Keratinocyte (primary cell): ENCODE results near the gene TMEM205. TPM values are rescaled to one million over a fixed set of nuclear protein-coding genes. Genes with fewer than 3 reads are reported as not detected.

Experiments
- DNase-seq: peaks from one replicate; pipeline ENCODE4 v3.0.0-alpha.2; 2011; ENCODE audit warnings: low read depth, missing footprints, low spot score
- FAIRE-seq: peaks from 2 replicates; lab custom pipeline; 2011; peaks lifted over from hg19 to GRCh38; lab: Jason Lieb, UNC
- H2AFZ ChIP-seq: 2 replicates; pipeline ENCODE4 v1.6.0; 2012; ENCODE audit warnings: low read length, control low read depth, inconsistent platforms; ENCODE audit not compliant: control insufficient read depth
- H3K27ac ChIP-seq: 2 replicates; pipeline ENCODE4 v1.5.1; 2011; ENCODE audit warnings: low read length; ENCODE audit not compliant: control insufficient read depth, insufficient read depth
- H3K27me3 ChIP-seq: 3 replicates; pipeline ENCODE4 v1.6.0; 2011; ENCODE audit warnings: low read length; ENCODE audit not compliant: control insufficient read depth, insufficient read depth; ENCODE audit errors: extremely low read depth
- H3K36me3 ChIP-seq, 2 experiments: 2 replicates in 1 of 2; 3 replicates in 1 of 2; pipeline ENCODE4 v1.5.1; 2011; ENCODE audit warnings: low read length in 2 of 2, mild to moderate bottlenecking in 1 of 2; ENCODE audit not compliant: control insufficient read depth in 2 of 2, insufficient read depth in 2 of 2; ENCODE audit errors: extremely low read depth in 1 of 2
- H3K4me1 ChIP-seq: 3 replicates; pipeline ENCODE4 v1.5.1; 2011; ENCODE audit warnings: low read length; ENCODE audit not compliant: control insufficient read depth, insufficient read depth; ENCODE audit errors: extremely low read depth
- H3K4me2 ChIP-seq: 3 replicates; pipeline ENCODE4 v1.6.0; 2011; ENCODE audit warnings: low read depth, low read length; ENCODE audit not compliant: control insufficient read depth, insufficient read depth; ENCODE audit errors: extremely low read depth
- H3K4me3 ChIP-seq, 3 experiments: fragments of 200-600 bp in 1 of 3; sonication (generic) in 1 of 3; 2 replicates in 2 of 3; 3 replicates in 1 of 3; pipeline ENCODE4 v1.5.1; 2011 to 2016; ENCODE audit warnings: low read length in 3 of 3, mild to moderate bottlenecking in 3 of 3, control low read depth in 2 of 3, inconsistent platforms in 1 of 3, low read depth in 1 of 3, mixed read lengths in 1 of 3, mixed run types in 1 of 3, moderate library complexity in 1 of 3; ENCODE audit not compliant: control insufficient read depth in 2 of 3, insufficient read depth in 2 of 3; ENCODE audit errors: extremely low read depth in 1 of 3
- H3K79me2 ChIP-seq: 2 replicates; pipeline ENCODE4 v1.6.0; 2012; ENCODE audit warnings: low read length; ENCODE audit not compliant: control insufficient read depth, insufficient read depth
- H3K9ac ChIP-seq: 3 replicates; pipeline ENCODE4 v1.6.0; 2011; ENCODE audit warnings: low read length; ENCODE audit not compliant: control insufficient read depth, insufficient read depth; ENCODE audit errors: extremely low read depth
- H3K9me1 ChIP-seq: 3 replicates; pipeline ENCODE4 v1.6.0; 2011; ENCODE audit warnings: low read length; ENCODE audit not compliant: control insufficient read depth, insufficient read depth; ENCODE audit errors: extremely low read depth
- H3K9me3 ChIP-seq: 2 replicates; pipeline ENCODE4 v1.5.1; 2012; ENCODE audit warnings: low read depth, low read length; ENCODE audit not compliant: control insufficient read depth
- H4K20me1 ChIP-seq: 3 replicates; pipeline ENCODE4 v1.6.0; 2011; ENCODE audit warnings: low read length; ENCODE audit not compliant: control insufficient read depth, insufficient read depth; ENCODE audit errors: extremely low read depth
- EZH2 ChIP-seq: IDR thresholded peaks from one replicate; pipeline ENCODE4 v1.6.1; 2012; ENCODE audit warnings: inconsistent platforms, mild to moderate bottlenecking, low read length, moderate library complexity
- dilution Hi-C: fragments of 300-500 bp; cut with MboI; formaldehyde crosslinking; loops from one replicate; pipeline ENCODE4 v1.7.0; 2020; ENCODE audit warnings: low sequenced_read_pairs; ENCODE audit not compliant: extremely low pct_ligation_motif_present
- polyA plus RNA-seq, 5 experiments: library from polyadenylated mRNA; depleted of rRNA in 3 of 5; stranded (reverse) in 3 of 5; stranded (forward) in 1 of 5; unstranded in 1 of 5; fragments of >200 nt; gene quantifications; 1 replicate in 1 of 5; 2 replicates in 3 of 5; 3 replicates in 1 of 5; pipeline versions ENCODE4 v1.2.1 to v1.2.3, GENCODE V29; 2011 to 2012; ENCODE audit warnings: missing spikeins in 2 of 5, low read depth in 1 of 5, low replicate concordance in 1 of 5
- TF ChIP-seq, protein P1 (sequence below), 3 experiments: IDR thresholded peaks in 1 of 3; conservative IDR thresholded peaks in 1 of 3; optimal IDR thresholded peaks in 1 of 3; 2 replicates in 2 of 3; 3 replicates in 1 of 3; pipeline versions ENCODE3 to v1.5.1; 2011; ENCODE audit warnings: low read length in 3 of 3, mild to moderate bottlenecking in 3 of 3, moderate library complexity in 2 of 3, control low read depth in 1 of 3, inconsistent platforms in 1 of 3; ENCODE audit not compliant: insufficient read depth in 2 of 3; ENCODE audit errors: extremely low read depth in 1 of 3

TMEM205 gene
- polyA plus RNA-seq, 1 donor (not counting 4 experiments of a cell fraction or from before 2014, with no cell fraction given): 65.5 TPM

DNA sequence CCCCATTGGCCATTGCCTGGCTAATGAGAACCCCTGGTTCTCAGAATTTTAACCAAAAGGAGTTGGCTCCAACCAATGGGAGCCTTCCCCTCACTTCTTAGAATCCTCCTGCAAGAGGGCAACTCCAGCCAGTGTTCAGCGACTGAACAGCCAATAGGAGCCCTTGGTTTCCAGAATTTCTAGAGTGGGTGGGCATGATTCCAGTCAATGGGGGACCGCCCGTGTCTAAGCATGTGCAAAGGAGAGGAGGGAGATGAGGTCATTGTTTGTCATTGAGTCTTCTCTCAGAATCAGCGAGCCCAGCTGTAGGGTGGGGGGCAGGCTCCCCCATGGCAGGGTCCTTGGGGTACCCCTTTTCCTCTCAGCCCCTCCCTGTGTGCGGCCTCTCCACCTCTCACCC is 18.9 kb upstream of the TMEM205 start:
- H3K4me2 ChIP-seq: no peak overlapping the region
- H3K27me3 ChIP-seq: no peaks in the 10 kb centered on the region
- FAIRE-seq (no peak), DNase-seq (no peak)
- dilution Hi-C loops: no loop called here
- TF ChIP-seq, protein P1, sequence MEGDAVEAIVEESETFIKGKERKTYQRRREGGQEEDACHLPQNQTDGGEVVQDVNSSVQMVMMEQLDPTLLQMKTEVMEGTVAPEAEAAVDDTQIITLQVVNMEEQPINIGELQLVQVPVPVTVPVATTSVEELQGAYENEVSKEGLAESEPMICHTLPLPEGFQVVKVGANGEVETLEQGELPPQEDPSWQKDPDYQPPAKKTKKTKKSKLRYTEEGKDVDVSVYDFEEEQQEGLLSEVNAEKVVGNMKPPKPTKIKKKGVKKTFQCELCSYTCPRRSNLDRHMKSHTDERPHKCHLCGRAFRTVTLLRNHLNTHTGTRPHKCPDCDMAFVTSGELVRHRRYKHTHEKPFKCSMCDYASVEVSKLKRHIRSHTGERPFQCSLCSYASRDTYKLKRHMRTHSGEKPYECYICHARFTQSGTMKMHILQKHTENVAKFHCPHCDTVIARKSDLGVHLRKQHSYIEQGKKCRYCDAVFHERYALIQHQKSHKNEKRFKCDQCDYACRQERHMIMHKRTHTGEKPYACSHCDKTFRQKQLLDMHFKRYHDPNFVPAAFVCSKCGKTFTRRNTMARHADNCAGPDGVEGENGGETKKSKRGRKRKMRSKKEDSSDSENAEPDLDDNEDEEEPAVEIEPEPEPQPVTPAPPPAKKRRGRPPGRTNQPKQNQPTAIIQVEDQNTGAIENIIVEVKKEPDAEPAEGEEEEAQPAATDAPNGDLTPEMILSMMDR (optimal IDR thresholded peaks at IDR 0.05 in 1 of 3, IDR thresholded peaks at IDR 0.05 in 1 of 3, conservative IDR thresholded peaks at IDR 0.05 in 1 of 3; ENCODE audit: extremely low read depth in 1 of 3, insufficient read depth in 2 of 3, low read length in 3 of 3): no peak
- no peak for TF ChIP-seq EZH2
- H3K79me2 ChIP-seq: no peaks in the 10 kb centered on the region
- H4K20me1 ChIP-seq: no peaks in the 10 kb centered on the region
- no peak overlapping the region for H3K4me3 ChIP-seq
- H3K36me3 ChIP-seq: peaks cover 0 to 5% of the 10 kb centered on the region in 2 experiments
- H2AFZ ChIP-seq: no peak overlapping the region
- H3K27ac ChIP-seq: no peak overlapping the region
- no peaks in the 10 kb centered on the region for H3K9me3 ChIP-seq
- H3K4me1 ChIP-seq: no peaks in the 10 kb centered on the region
- no peaks in the 10 kb centered on the region for H3K9me1 ChIP-seq
- H3K9ac ChIP-seq: no peak overlapping the region

DNA sequence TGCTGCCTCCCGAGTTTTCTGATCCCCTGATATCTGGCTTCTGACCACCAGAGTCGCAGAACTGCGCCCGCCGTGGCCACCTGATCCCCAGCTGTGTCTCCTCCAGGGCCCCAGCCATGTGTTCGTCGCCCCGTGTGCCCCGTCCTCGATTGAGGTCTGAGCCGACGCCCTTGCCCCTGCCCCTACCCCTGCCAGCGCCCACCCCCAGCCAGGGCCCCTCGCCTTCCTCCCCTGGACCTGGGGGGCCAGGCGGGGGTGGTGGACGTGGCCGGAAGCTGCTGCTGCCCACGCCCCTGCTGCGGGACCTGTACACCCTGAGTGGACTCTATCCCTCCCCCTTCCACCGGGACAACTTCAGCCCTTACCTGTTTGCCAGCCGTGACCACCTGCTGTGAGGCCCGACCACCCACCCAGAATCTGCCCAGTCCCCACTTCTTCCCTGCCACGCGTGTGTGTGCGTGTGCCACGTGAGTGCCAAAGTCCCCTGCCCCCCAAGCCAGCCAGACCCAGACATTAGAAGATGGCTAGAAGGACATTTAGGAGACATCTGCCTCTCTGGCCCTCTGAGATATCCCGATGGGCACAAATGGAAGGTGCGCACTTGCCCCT is 18.3 kb upstream of the TMEM205 start:
- H3K27me3 ChIP-seq: no peaks in the 10 kb centered on the region
- peaks cover 0 to 5% of the 10 kb centered on the region in 2 experiments for H3K36me3 ChIP-seq
- no peak overlapping the region for H3K4me3 ChIP-seq
- H3K79me2 ChIP-seq: no peaks in the 10 kb centered on the region
- no peak for FAIRE-seq
- H3K4me2 ChIP-seq: no peak overlapping the region
- H3K9ac ChIP-seq: no peak overlapping the region
- no peak overlapping the region for H3K27ac ChIP-seq
- dilution Hi-C loops: no loop called here
- H4K20me1 ChIP-seq: no peaks in the 10 kb centered on the region
- TF ChIP-seq, protein P1 (optimal IDR thresholded peaks at IDR 0.05 in 1 of 3, IDR thresholded peaks at IDR 0.05 in 1 of 3, conservative IDR thresholded peaks at IDR 0.05 in 1 of 3; ENCODE audit: extremely low read depth in 1 of 3, insufficient read depth in 2 of 3, low read length in 3 of 3): no peak
- TF ChIP-seq EZH2: no peak
- H3K4me1 ChIP-seq: peaks cover 2% of the 10 kb centered on the region
- H2AFZ ChIP-seq: no peak overlapping the region
- H3K9me3 ChIP-seq: no peaks in the 10 kb centered on the region
- no peaks in the 10 kb centered on the region for H3K9me1 ChIP-seq
- no peak for DNase-seq
